ENCODE measurements around the gene CLMN. TPM values are rescaled to one million over a fixed set of nuclear protein-coding genes. Genes with fewer than 3 reads are reported as not detected.

The CLMN gene
- total RNA-seq, 1 donor from 2014 or later = 26.8 TPM

GRCh38 chr14:95331708-95332408, 12.2 kb upstream of the CLMN start:
- no peak overlapping the region for H3K4me3 ChIP-seq
- H3K36me3 ChIP-seq = no peaks in the 10 kb centered on the region
- no peaks in the 10 kb centered on the region for H3K4me1 ChIP-seq
- intact Hi-C loops (cut with DNase I) = no loop called here
- DNase-seq (no peak), ATAC-seq (no peak)
- no peak overlapping the region for H3K27ac ChIP-seq
- no peaks in the 10 kb centered on the region for H3K9me3 ChIP-seq
- H3K27me3 ChIP-seq (ENCODE audit: low read depth) = no peaks in the 10 kb centered on the region
- TF ChIP-seq, protein P1, sequence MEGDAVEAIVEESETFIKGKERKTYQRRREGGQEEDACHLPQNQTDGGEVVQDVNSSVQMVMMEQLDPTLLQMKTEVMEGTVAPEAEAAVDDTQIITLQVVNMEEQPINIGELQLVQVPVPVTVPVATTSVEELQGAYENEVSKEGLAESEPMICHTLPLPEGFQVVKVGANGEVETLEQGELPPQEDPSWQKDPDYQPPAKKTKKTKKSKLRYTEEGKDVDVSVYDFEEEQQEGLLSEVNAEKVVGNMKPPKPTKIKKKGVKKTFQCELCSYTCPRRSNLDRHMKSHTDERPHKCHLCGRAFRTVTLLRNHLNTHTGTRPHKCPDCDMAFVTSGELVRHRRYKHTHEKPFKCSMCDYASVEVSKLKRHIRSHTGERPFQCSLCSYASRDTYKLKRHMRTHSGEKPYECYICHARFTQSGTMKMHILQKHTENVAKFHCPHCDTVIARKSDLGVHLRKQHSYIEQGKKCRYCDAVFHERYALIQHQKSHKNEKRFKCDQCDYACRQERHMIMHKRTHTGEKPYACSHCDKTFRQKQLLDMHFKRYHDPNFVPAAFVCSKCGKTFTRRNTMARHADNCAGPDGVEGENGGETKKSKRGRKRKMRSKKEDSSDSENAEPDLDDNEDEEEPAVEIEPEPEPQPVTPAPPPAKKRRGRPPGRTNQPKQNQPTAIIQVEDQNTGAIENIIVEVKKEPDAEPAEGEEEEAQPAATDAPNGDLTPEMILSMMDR (IDR thresholded peaks at IDR 0.05) = no peak

GRCh38 chr14:95330591-95331370, 11.1 kb upstream of the CLMN start:
- DNase-seq = no peak
- intact Hi-C loops (cut with DNase I) = no loop called here
- H3K4me1 ChIP-seq = no peaks in the 10 kb centered on the region

DNA sequence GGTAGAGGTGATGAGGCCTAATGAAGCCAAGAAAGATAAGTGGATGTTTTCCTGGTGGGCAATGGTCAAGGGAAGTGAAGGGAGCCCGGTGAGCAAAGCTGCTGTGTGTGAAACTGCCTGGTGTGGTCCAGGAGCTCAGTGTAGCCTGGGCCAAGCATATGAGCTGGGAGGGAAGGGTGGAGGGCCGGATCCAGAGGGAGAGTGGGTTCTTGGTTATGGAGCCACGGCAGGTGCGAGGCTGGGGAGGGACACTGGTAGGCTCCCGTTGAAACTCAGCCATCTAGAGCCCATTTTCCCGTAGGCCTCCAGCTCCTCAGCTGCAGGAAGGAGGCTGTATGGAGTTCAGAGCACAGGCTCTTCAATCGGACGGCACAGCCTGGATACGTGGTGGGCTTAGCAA, 10.2 kb upstream of the CLMN start:
- intact Hi-C loops (cut with DNase I) = no loop called here

More at GRCh38 chr14:95330591-95331370, 11.1 kb upstream of the CLMN start:
- H3K27ac ChIP-seq = no peak overlapping the region
- H3K4me3 ChIP-seq = no peak overlapping the region
- H3K27me3 ChIP-seq (ENCODE audit: low read depth) = no peaks in the 10 kb centered on the region
- H3K9me3 ChIP-seq = no peaks in the 10 kb centered on the region
- TF ChIP-seq, protein P1 (IDR thresholded peaks at IDR 0.05) = no peak
- H3K36me3 ChIP-seq = no peaks in the 10 kb centered on the region
- ATAC-seq = no peak

GRCh38 chr14:95328729-95329503, 9.2 kb upstream of the CLMN start:
- no peak for ATAC-seq
- Histone ChIP-seq H3K9me3 (no peaks in the 10 kb centered on the region), H3K4me3 (no peak overlapping the region), H3K27ac (no peak overlapping the region), H3K4me1 (no peaks in the 10 kb centered on the region), H3K36me3 (no peaks in the 10 kb centered on the region), H3K27me3 (ENCODE audit: low read depth) (no peaks in the 10 kb centered on the region)
- TF ChIP-seq, protein P1 (IDR thresholded peaks at IDR 0.05) = no peak
- intact Hi-C loops (cut with DNase I) = no loop called here
- no peak for DNase-seq

More for the DNA sequence above, 10.2 kb upstream of the CLMN start:
- Histone ChIP-seq H3K4me1 (no peaks in the 10 kb centered on the region), H3K27ac (no peak overlapping the region), H3K4me3 (no peak overlapping the region), H3K27me3 (ENCODE audit: low read depth) (no peaks in the 10 kb centered on the region), H3K9me3 (no peaks in the 10 kb centered on the region), H3K36me3 (no peaks in the 10 kb centered on the region)
- no peak for ATAC-seq
- TF ChIP-seq, protein P1 (IDR thresholded peaks at IDR 0.05) = no peak
- no peak for DNase-seq

- H3K4me1 ChIP-seq = no peaks in the 10 kb centered on the region
- ATAC-seq = no peak
- H3K4me3 ChIP-seq = no peak overlapping the region
- intact Hi-C loops (cut with DNase I) = no loop called here
- TF ChIP-seq, protein P1 (IDR thresholded peaks at IDR 0.05) = no peak
- no peaks in the 10 kb centered on the region for H3K9me3 ChIP-seq
- no peaks in the 10 kb centered on the region for H3K27me3 ChIP-seq (ENCODE audit: low read depth)
- no peaks in the 10 kb centered on the region for H3K36me3 ChIP-seq
- no peak for DNase-seq
- H3K27ac ChIP-seq = no peak overlapping the region
These were observed 8.1 kb upstream of the CLMN start for GRCh38 chr14:95327558-95328374.

Data from lower lobe of right lung (tissue), 2 donors.